Lower leg skin (tissue), 4 donors: ENCODE data around the gene ZBTB12. TPM values are rescaled to one million over a fixed set of nuclear protein-coding genes. Genes with fewer than 3 reads are reported as not detected.

Experiments used
- DNase-seq, 2 donors: peaks; one replicate each; pipeline ENCODE4 v3.0.0-alpha.2; 2019; ENCODE audit warnings: low spot score in 2 of 2
- H3K4me3 ChIP-seq: fragments of 200-600 bp; sonication (generic); 2 replicates; pipeline ENCODE4 v1.5.1; 2017; ENCODE audit warnings: mild to moderate bottlenecking, low read depth; ENCODE audit not compliant: poor library complexity, severe bottlenecking
- POLR2A ChIP-seq, 2 donors: fragments of 450-650 bp; IDR thresholded peaks; one replicate each; pipeline ENCODE4 v1.6.1; 2016 to 2017; ENCODE audit warnings: antibody characterized with exemption in 2 of 2, mild to moderate bottlenecking in 1 of 2, moderate library complexity in 1 of 2
- WGBS, 2 donors: methylation state at CpG; one replicate each; pipeline ENCODE4 v1.1.5; 2018; 5-methylcytosine and 5-hydroxymethylcytosine counted together
- intact Hi-C: fragments of 100-400 bp; cut with DNase I; formaldehyde crosslinking; loops from one replicate; pipeline ENCODE4 v1.15.0; 2023; ENCODE audit warnings: low total_unique reads
- total RNA-seq, 4 donors: library from RNA; depleted of rRNA; stranded (reverse); fragments of >200 nt; gene quantifications; one replicate each; pipeline ENCODE4 v1.1.0, GENCODE V29; 2016
- TF ChIP-seq, protein P1 (sequence below), 3 donors: fragments of 450-650 bp; IDR thresholded peaks; one replicate each; pipeline ENCODE4 v1.5.1; 2016; ENCODE audit warnings: antibody characterized with exemption in 3 of 3, mild to moderate bottlenecking in 3 of 3, moderate library complexity in 2 of 3

Gene ZBTB12, protein sequence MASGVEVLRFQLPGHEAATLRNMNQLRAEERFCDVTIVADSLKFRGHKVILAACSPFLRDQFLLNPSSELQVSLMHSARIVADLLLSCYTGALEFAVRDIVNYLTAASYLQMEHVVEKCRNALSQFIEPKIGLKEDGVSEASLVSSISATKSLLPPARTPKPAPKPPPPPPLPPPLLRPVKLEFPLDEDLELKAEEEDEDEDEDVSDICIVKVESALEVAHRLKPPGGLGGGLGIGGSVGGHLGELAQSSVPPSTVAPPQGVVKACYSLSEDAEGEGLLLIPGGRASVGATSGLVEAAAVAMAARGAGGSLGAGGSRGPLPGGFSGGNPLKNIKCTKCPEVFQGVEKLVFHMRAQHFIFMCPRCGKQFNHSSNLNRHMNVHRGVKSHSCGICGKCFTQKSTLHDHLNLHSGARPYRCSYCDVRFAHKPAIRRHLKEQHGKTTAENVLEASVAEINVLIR
- total RNA-seq: 1 to 10 TPM in 1 of 4 donors, under 1 TPM in 3; 0.25 to 1.6 (median 0.77) TPM

DNA sequence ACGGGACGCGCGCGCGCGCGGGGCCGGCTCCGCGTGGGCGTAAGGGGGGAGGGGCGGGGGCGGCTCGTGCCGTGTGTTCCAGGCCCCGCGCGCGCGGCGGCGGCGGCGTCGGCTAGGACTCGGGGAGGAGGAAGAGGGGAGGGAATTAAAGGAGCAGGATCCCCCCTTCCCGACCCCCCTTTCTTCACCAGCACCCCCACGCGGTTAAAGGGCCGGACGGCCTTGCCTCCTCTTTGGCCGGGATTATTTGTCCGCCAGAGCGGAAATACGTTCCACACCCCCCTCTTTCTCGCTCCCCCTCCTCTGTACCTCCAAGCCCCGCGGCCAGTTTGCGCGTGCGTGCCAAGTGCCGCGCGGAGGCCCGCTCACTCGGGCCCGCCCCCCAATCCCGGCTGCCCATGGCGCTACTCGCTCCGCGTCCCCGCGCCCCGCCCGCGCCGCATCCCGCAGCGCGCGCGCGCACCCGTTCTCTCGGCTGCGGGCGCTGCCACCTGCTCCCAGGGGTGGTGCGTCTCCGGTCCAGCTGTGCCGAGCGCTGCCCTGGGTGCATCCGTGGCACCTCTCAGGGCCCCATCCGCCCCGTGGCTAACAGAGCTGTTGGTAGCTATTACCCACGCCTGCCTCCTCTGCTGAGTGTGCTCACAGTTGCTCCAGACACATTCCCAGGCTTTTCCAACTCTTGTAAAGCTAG is at the start of gene ZBTB12:
ZBTB12 (minus strand) TSS at position 134 of the 691 bp plus-strand sequence. CDS start 781 bp downstream, outside the sequence.
- intact Hi-C loops: no loop called here
- peak within 1 kb of the TSS; percentile 62 for H3K4me3 ChIP-seq
- peak; percentile 80 to 96 for DNase-seq
- 0 to 1% methylated on average over 31 to 37 of the region's 77 CpGs for WGBS, 2 donors
- TF ChIP-seq, protein P1, sequence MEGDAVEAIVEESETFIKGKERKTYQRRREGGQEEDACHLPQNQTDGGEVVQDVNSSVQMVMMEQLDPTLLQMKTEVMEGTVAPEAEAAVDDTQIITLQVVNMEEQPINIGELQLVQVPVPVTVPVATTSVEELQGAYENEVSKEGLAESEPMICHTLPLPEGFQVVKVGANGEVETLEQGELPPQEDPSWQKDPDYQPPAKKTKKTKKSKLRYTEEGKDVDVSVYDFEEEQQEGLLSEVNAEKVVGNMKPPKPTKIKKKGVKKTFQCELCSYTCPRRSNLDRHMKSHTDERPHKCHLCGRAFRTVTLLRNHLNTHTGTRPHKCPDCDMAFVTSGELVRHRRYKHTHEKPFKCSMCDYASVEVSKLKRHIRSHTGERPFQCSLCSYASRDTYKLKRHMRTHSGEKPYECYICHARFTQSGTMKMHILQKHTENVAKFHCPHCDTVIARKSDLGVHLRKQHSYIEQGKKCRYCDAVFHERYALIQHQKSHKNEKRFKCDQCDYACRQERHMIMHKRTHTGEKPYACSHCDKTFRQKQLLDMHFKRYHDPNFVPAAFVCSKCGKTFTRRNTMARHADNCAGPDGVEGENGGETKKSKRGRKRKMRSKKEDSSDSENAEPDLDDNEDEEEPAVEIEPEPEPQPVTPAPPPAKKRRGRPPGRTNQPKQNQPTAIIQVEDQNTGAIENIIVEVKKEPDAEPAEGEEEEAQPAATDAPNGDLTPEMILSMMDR (IDR thresholded peaks at IDR 0.05): no peak
- TF ChIP-seq POLR2A (IDR thresholded peaks at IDR 0.05): no peak

DNA sequence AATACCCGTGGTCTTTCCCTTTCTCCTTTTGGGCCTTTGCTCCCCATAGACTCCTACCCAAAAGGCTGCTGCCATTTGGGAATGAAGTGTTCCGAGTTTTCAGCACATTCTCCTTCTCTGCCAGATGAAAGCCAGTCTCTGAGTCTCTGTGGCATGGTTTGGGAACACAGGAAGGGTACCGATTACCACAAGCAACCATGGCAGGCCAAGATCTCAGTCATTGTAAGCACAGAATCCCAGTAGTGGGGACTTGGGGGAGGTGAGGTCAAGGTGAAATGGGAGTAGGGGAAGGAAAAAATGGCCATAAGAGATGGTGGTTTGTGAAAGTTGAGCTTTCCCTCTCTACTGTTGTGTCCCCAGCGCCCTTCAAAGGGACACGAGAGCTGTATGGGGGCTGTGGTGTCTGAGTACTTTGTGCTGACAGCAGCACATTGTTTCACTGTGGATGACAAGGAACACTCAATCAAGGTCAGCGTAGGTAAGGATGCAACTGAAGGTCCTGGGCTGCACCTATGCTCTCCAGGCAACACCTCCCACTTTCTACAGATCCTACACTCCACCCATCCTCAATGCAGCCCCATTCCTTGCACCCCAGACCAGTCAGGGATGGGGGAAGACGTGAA is 48.2 kb upstream of the ZBTB12 start:
- WGBS, 2 donors: 86 to 88% methylated on average over 7 of the region's 7 CpGs
- intact Hi-C loops: no loop called here
- TF ChIP-seq POLR2A (IDR thresholded peaks at IDR 0.05): no peak
- TF ChIP-seq, protein P1 (IDR thresholded peaks at IDR 0.05): no peak
- H3K4me3 ChIP-seq: no peak overlapping the region
- no peak for DNase-seq

DNA sequence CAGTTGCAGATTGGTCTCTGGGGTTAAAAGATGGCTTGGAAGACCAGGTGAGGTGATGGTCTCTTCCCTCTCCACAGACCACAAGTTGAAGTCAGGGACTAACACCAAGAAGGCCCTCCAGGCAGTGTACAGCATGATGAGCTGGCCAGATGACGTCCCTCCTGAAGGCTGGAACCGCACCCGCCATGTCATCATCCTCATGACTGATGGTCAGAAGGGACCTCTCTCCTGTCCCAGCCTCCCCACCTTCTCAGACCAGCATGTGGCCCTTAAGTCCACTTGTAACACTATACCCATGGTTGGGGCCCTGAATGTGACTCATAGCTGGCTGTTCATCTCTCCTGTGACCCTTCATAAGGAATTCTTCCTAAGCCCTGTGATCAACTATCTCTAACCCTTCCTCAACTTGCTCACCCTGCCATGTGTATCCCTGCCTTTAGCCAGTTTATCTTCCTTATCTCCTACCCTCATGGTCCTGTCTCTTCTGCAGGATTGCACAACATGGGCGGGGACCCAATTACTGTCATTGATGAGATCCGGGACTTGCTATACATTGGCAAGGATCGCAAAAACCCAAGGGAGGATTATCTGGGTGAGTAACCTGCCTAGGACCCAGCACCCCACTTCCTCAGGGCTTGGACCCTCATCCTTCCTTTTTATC is 47.0 kb upstream of the ZBTB12 start:
- DNase-seq: no peak
- WGBS, 2 donors: 63 to 74% methylated on average over 6 of the region's 6 CpGs
- no peak overlapping the region for H3K4me3 ChIP-seq
- intact Hi-C loops: no loop called here
- TF ChIP-seq, protein P1 (IDR thresholded peaks at IDR 0.05): no peak
- TF ChIP-seq POLR2A (IDR thresholded peaks at IDR 0.05): no peak

DNA sequence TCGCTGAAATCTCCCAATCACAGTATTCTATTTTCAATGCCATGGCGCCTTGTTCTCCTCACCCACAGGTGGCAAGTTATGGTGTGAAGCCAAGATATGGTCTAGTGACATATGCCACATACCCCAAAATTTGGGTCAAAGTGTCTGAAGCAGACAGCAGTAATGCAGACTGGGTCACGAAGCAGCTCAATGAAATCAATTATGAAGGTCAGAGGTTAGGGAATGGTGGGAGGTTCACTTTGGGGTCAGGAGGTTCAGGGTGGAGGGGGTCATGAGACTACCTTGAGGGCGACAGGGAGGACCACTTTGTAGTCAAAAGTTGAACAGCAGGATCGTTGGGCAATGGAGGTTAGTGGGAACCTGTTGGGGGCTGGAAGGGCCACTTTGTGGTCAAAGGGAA is 46.4 kb upstream of the ZBTB12 start:
- no peak overlapping the region for H3K4me3 ChIP-seq
- TF ChIP-seq, protein P1 (IDR thresholded peaks at IDR 0.05): no peak
- TF ChIP-seq POLR2A (IDR thresholded peaks at IDR 0.05): no peak
- intact Hi-C loops: no loop called here
- DNase-seq: no peak
- WGBS, 2 donors: 72 to 75% methylated on average over 5 of the region's 5 CpGs

DNA sequence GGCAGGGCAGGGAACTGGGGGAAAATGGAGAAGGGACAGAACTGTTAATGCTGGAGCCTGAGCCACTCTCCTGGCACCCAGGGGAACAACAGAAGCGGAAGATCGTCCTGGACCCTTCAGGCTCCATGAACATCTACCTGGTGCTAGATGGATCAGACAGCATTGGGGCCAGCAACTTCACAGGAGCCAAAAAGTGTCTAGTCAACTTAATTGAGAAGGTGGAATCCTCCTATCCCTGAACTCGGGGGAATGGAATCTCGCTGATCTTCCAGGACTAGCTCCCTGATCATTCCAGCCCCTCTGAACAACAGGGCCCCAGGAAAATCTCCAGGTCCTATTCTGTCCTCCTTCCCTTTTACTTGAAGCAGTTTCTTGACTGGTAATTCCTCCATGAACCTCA is 46.0 kb upstream of the ZBTB12 start:
- intact Hi-C loops: no loop called here
- no peak for TF ChIP-seq POLR2A (IDR thresholded peaks at IDR 0.05)
- TF ChIP-seq, protein P1 (IDR thresholded peaks at IDR 0.05): no peak
- DNase-seq: no peak
- WGBS, 2 donors: 84 to 89% methylated on average over 4 of the region's 4 CpGs
- H3K4me3 ChIP-seq: no peak overlapping the region
